Measurements from ENCODE around the gene ARRDC5.

The ARRDC5 gene

GRCh38 chr19:4914736-4915501 lies 12.2 kb upstream of the ARRDC5 start:
- DNase-seq (ENCODE audit: low read depth) = peak; percentile 54
- TF ChIP-seq CTCF (conservative IDR thresholded peaks at IDR 0.05; ENCODE audit: low read length) = no peak
- no peak overlapping the region for H3K4me3 ChIP-seq (ENCODE audit: low read length)

- no peak overlapping the region for H3K4me3 ChIP-seq (ENCODE audit: low read length)
- TF ChIP-seq CTCF (conservative IDR thresholded peaks at IDR 0.05; ENCODE audit: low read length) = no peak
- no peak for DNase-seq (ENCODE audit: low read depth)
These were observed 11.5 kb upstream of the ARRDC5 start for GRCh38 chr19:4913996-4914735.

- H3K4me3 ChIP-seq (ENCODE audit: low read length) = peak overlapping the region; percentile 58
- TF ChIP-seq CTCF (conservative IDR thresholded peaks at IDR 0.05; ENCODE audit: low read length) = peak; percentile 62
- peak; percentile 100 for DNase-seq (ENCODE audit: low read depth)
These were observed 9.3 kb upstream of the ARRDC5 start for GRCh38 chr19:4911786-4912672.

- no peak for TF ChIP-seq CTCF (conservative IDR thresholded peaks at IDR 0.05; ENCODE audit: low read length)
- peak; percentile 19 for DNase-seq (ENCODE audit: low read depth)
These were observed 8.6 kb upstream of the ARRDC5 start for GRCh38 chr19:4911314-4911713.

GRCh38 chr19:4910594-4911281 lies 8.0 kb upstream of the ARRDC5 start:
- DNase-seq (ENCODE audit: low read depth) = peak; percentile 70
- peak overlapping the region; percentile 58 for H3K4me3 ChIP-seq (ENCODE audit: low read length)
- no peak for TF ChIP-seq CTCF (conservative IDR thresholded peaks at IDR 0.05; ENCODE audit: low read length)

More at GRCh38 chr19:4911314-4911713, 8.6 kb upstream of the ARRDC5 start:
- peak overlapping the region; percentile 58 for H3K4me3 ChIP-seq (ENCODE audit: low read length)

- DNase-seq (ENCODE audit: low read depth) = peak; percentile 85
- peak overlapping the region; percentile 61 for H3K4me3 ChIP-seq (ENCODE audit: low read length)
- no peak for TF ChIP-seq CTCF (conservative IDR thresholded peaks at IDR 0.05; ENCODE audit: low read length)
These were observed 7.3 kb upstream of the ARRDC5 start for GRCh38 chr19:4909897-4910593.

Measured in AG10803 (cell line).